Natural killer cell (primary cell): ENCODE results near the gene FRAS1. TPM values are rescaled to one million over a fixed set of nuclear protein-coding genes. Genes with fewer than 3 reads are reported as not detected.

Experiments
- ATAC-seq, 3 donors: fragments of 150-1000 bp in 2 of 3; fragments of 200-7000 bp in 1 of 3; cut with Tn5 transposase; 1 replicate in 1 of 3; 2 replicates in 2 of 3; pipeline ENCODE4 v1.10.0; 2021; ENCODE audit warnings: mild to moderate bottlenecking in 2 of 3, moderate library complexity in 2 of 3
- DNase-seq, 2 donors: peaks; one replicate each; pipeline versions ENCODE4 v3.0.0 to v3.0.0-alpha.2; 2013 to 2021; ENCODE audit warnings: mixed read lengths in 1 of 2
- H3K27ac ChIP-seq: one replicate; pipeline ENCODE4 v1.5.1; 2013; ENCODE audit warnings: mild to moderate bottlenecking, low read length
- H3K27me3 ChIP-seq: one replicate; pipeline ENCODE4 v1.6.1; 2013; ENCODE audit warnings: low read length; ENCODE audit not compliant: control insufficient read depth, insufficient read depth
- H3K36me3 ChIP-seq: one replicate; pipeline ENCODE4 v1.6.1; 2013; ENCODE audit warnings: low read length; ENCODE audit not compliant: control insufficient read depth, insufficient read depth
- H3K4me1 ChIP-seq: one replicate; pipeline ENCODE4 v1.6.1; 2013; ENCODE audit warnings: low read length; ENCODE audit not compliant: control insufficient read depth, insufficient read depth
- H3K4me3 ChIP-seq: one replicate; pipeline ENCODE4 v1.5.1; 2013; ENCODE audit warnings: low read length
- H3K9me3 ChIP-seq: one replicate; pipeline ENCODE4 v1.6.1; 2013; ENCODE audit warnings: low read length; ENCODE audit not compliant: control insufficient read depth, insufficient read depth
- H3K27ac Mint-ChIP-seq, 2 donors: one replicate each; pipeline ENCODE4 v1.8.0; 2022; ENCODE audit warnings: mild to moderate bottlenecking in 2 of 2, mixed read lengths in 2 of 2, moderate library complexity in 1 of 2
- H3K27me3 Mint-ChIP-seq, 2 donors: one replicate each; pipeline ENCODE4 v1.8.0; 2022; ENCODE audit warnings: low read depth in 2 of 2, mixed read lengths in 2 of 2
- H3K36me3 Mint-ChIP-seq: one replicate; pipeline ENCODE4 v1.8.0; 2022; ENCODE audit warnings: mixed read lengths
- H3K4me1 Mint-ChIP-seq, 2 donors: one replicate each; pipeline ENCODE4 v1.8.0; 2022; ENCODE audit warnings: mixed read lengths in 2 of 2
- H3K4me3 Mint-ChIP-seq: one replicate; pipeline ENCODE4 v1.8.0; 2022; ENCODE audit warnings: mild to moderate bottlenecking, moderate library complexity, mixed read lengths
- H3K9me3 Mint-ChIP-seq, 2 donors: one replicate each; pipeline ENCODE4 v1.8.0; 2022; ENCODE audit warnings: mixed read lengths in 2 of 2
- CTCF ChIP-seq: fragments of 200-600 bp; IDR thresholded peaks from one replicate; pipeline ENCODE4 v1.8.0; 2022; ENCODE audit warnings: antibody characterized with exemption
- WGBS: methylation state at CpG from one replicate; pipeline ENCODE4 v1.1.7; 2013; ENCODE audit warnings: missing lambda C conversion rate; ENCODE audit not compliant: insufficient coverage; 5-methylcytosine and 5-hydroxymethylcytosine counted together
- intact Hi-C: fragments of 100-400 bp; cut with micrococcal nuclease; formaldehyde crosslinking; loops from one replicate; pipeline ENCODE4 v1.14.2; 2022
- total RNA-seq, 4 donors: library from RNA; stranded (reverse); fragments of 120-200 nt in 1 of 4; gene quantifications; one replicate each; pipeline versions ENCODE4 v1.2.3 to v1.2.4, GENCODE V29; 2013 to 2022

FRAS1 gene
- total RNA-seq, 3 donors from 2014 or later (not counting 1 experiment from before 2014, with no cell fraction given), result 0.15 to 0.31 TPM; not detected in 1

- intact Hi-C loops, result no loop called here
- ATAC-seq (no peak), DNase-seq (no peak)
- Histone ChIP-seq H3K27ac (no peak overlapping the region), H3K27me3 (no peaks in the 10 kb centered on the region), H3K4me3 (no peak overlapping the region), H3K4me1 (no peaks in the 10 kb centered on the region), H3K9me3 (no peaks in the 10 kb centered on the region), H3K36me3 (no peaks in the 10 kb centered on the region)
- no peak overlapping the region for H3K4me3 Mint-ChIP-seq
- no peak overlapping the region for H3K27ac Mint-ChIP-seq
- H3K27me3 Mint-ChIP-seq, result peaks cover 0 to 6% of the 10 kb centered on the region in 2 donors
- H3K4me1 Mint-ChIP-seq, result no peaks in the 10 kb centered on the region
- H3K9me3 Mint-ChIP-seq, result no peaks in the 10 kb centered on the region
- 73% methylated on average over 1 of the region's 1 CpG for WGBS
- no peak for TF ChIP-seq CTCF
- no peaks in the 10 kb centered on the region for H3K36me3 Mint-ChIP-seq
Measured at GRCh38 chr4:78527103-78527502, 470.0 kb downstream of the FRAS1 start.

GRCh38 chr4:78527555-78527954 lies 470.4 kb downstream of the FRAS1 start:
- H3K4me3 ChIP-seq, result no peak overlapping the region
- no peak for DNase-seq
- 83% methylated on average over 4 of the region's 4 CpGs for WGBS
- Mint-ChIP-seq H3K4me3 (no peak overlapping the region), H3K9me3 (no peaks in the 10 kb centered on the region), H3K36me3 (no peaks in the 10 kb centered on the region), H3K4me1 (no peaks in the 10 kb centered on the region), H3K27ac (no peak overlapping the region), H3K27me3 (peaks cover 0 to 9% of the 10 kb centered on the region in 2 donors)
- no peak for ATAC-seq
- H3K4me1 ChIP-seq, result no peaks in the 10 kb centered on the region
- TF ChIP-seq CTCF, result no peak
- H3K36me3 ChIP-seq, result no peaks in the 10 kb centered on the region
- H3K27ac ChIP-seq, result no peak overlapping the region
- intact Hi-C loops, result no loop called here
- no peaks in the 10 kb centered on the region for H3K27me3 ChIP-seq
- H3K9me3 ChIP-seq, result no peaks in the 10 kb centered on the region

GRCh38 chr4:78528327-78528726 lies 471.2 kb downstream of the FRAS1 start:
- 77% methylated on average over 3 of the region's 3 CpGs for WGBS
- no peak for TF ChIP-seq CTCF
- Mint-ChIP-seq H3K4me1 (no peaks in the 10 kb centered on the region), H3K9me3 (no peaks in the 10 kb centered on the region), H3K4me3 (no peak overlapping the region), H3K36me3 (no peaks in the 10 kb centered on the region), H3K27me3 (peaks cover 0 to 9% of the 10 kb centered on the region in 2 donors), H3K27ac (no peak overlapping the region)
- Histone ChIP-seq H3K4me1 (no peaks in the 10 kb centered on the region), H3K4me3 (no peak overlapping the region), H3K27ac (no peak overlapping the region), H3K36me3 (no peaks in the 10 kb centered on the region), H3K27me3 (no peaks in the 10 kb centered on the region), H3K9me3 (no peaks in the 10 kb centered on the region)
- intact Hi-C loops, result no loop called here
- DNase-seq (no peak), ATAC-seq (no peak)

GRCh38 chr4:78529569-78530209 lies 472.6 kb downstream of the FRAS1 start:
- ATAC-seq (no peak), DNase-seq (no peak)
- Mint-ChIP-seq H3K27ac (no peak overlapping the region), H3K9me3 (no peaks in the 10 kb centered on the region), H3K36me3 (no peaks in the 10 kb centered on the region), H3K4me3 (no peak overlapping the region), H3K27me3 (peaks cover 0 to 6% of the 10 kb centered on the region in 2 donors), H3K4me1 (no peaks in the 10 kb centered on the region)
- H3K4me1 ChIP-seq, result no peaks in the 10 kb centered on the region
- intact Hi-C loops, result no loop called here
- no peak overlapping the region for H3K27ac ChIP-seq
- H3K27me3 ChIP-seq, result no peaks in the 10 kb centered on the region
- WGBS, result 83% methylated on average over 2 of the region's 2 CpGs
- H3K9me3 ChIP-seq, result no peaks in the 10 kb centered on the region
- no peak for TF ChIP-seq CTCF
- no peak overlapping the region for H3K4me3 ChIP-seq
- no peaks in the 10 kb centered on the region for H3K36me3 ChIP-seq
